ENCODE measurements around the gene GFOD1. TPM values are rescaled to one million over a fixed set of nuclear protein-coding genes. Genes with fewer than 3 reads are reported as not detected.

The GFOD1 gene
- polyA plus RNA-seq, 3 donors, result 1.6 to 2.4 (median 2.1) TPM

GRCh38 chr6:13377054-13377758, 110.2 kb downstream of the GFOD1 start:
- DNase-seq, result no peak

GRCh38 chr6:13375360-13375878, 112.0 kb downstream of the GFOD1 start:
- DNase-seq, result no peak

- no peak for DNase-seq
Measured at GRCh38 chr6:13373919-13374318, 113.5 kb downstream of the GFOD1 start.

- DNase-seq, result no peak
Measured at GRCh38 chr6:13373488-13373886, 113.9 kb downstream of the GFOD1 start.

GRCh38 chr6:13372688-13373487, 114.5 kb downstream of the GFOD1 start:
- DNase-seq, result no peak

- DNase-seq, result no peak
Measured at GRCh38 chr6:13372076-13372475, 115.3 kb downstream of the GFOD1 start.

GRCh38 chr6:13371421-13372072, 115.9 kb downstream of the GFOD1 start:
- DNase-seq, result no peak

GRCh38 chr6:13370623-13371022, 116.8 kb downstream of the GFOD1 start:
- DNase-seq, result no peak

GRCh38 chr6:13369591-13369990, 117.8 kb downstream of the GFOD1 start:
- no peak for DNase-seq

- no peak for DNase-seq
Measured at GRCh38 chr6:13368731-13369115, 118.7 kb downstream of the GFOD1 start.

GRCh38 chr6:13368079-13368730, 119.2 kb downstream of the GFOD1 start:
- DNase-seq, result no peak

GRCh38 chr6:13367396-13367795, 120.0 kb downstream of the GFOD1 start:
- no peak for DNase-seq

GRCh38 chr6:13365320-13365719, 122.1 kb downstream of the GFOD1 start:
- DNase-seq, result no peak

- DNase-seq, result no peak
Measured at GRCh38 chr6:13364842-13365241, 122.6 kb downstream of the GFOD1 start.

- peak; percentile 42 for DNase-seq
Measured at GRCh38 chr6:13362412-13362811, 125.0 kb downstream of the GFOD1 start.

GRCh38 chr6:13360671-13361540, 126.5 kb downstream of the GFOD1 start:
- DNase-seq, result no peak

GRCh38 chr6:13359287-13359686, 128.1 kb downstream of the GFOD1 start:
- no peak for DNase-seq

GRCh38 chr6:13358511-13358910, 128.9 kb downstream of the GFOD1 start:
- DNase-seq, result no peak

GRCh38 chr6:13357551-13358075, 129.8 kb downstream of the GFOD1 start:
- no peak for DNase-seq

- DNase-seq, result no peak
Measured at GRCh38 chr6:13355999-13356785, 131.2 kb downstream of the GFOD1 start.

All from renal pelvis (tissue), 4 donors.